Activated CD8-positive, alpha-beta memory T cell treated with anti-CD3 and anti-CD28 coated beads, Interleukin-2, amount 50 U/mL, for 24 hours (primary cell): ENCODE results near the gene PCDHGB6.
"Not testable (repeated sequence)": the region's sequence is repeated elsewhere in the genome, so short reads cannot be mapped to it uniquely, and the experiment has no call there.

ENCODE experiments used
- DNase-seq: peaks from one replicate; pipeline ENCODE4 v3.0.0-alpha.2; 2020; ENCODE audit errors: extremely low read depth

Gene PCDHGB6

GRCh38 chr5:141419074-141419880 lies 11.5 kb downstream of the PCDHGB6 start:
- no peak for DNase-seq

GRCh38 chr5:141420855-141421488 lies 13.2 kb downstream of the PCDHGB6 start, which contains the start of gene PCDHGA11:
PCDHGA11 (plus strand) TSS chr5:141421051; CDS start chr5:141421228, 177 bp downstream.
- no peak for DNase-seq

- DNase-seq = no peak
Measured at GRCh38 chr5:141421489-141421855, 13.7 kb downstream of the PCDHGB6 start.

GRCh38 chr5:141422742-141423291 lies 15.0 kb downstream of the PCDHGB6 start:
- no peak for DNase-seq

GRCh38 chr5:141427783-141428426 lies 20.1 kb downstream of the PCDHGB6 start:
- no peak for DNase-seq

- DNase-seq = no peak
Measured at GRCh38 chr5:141430332-141431113, 22.7 kb downstream of the PCDHGB6 start, which contains the start of gene PCDHGA12. PCDHGA12 (plus strand) TSS chr5:141430507; CDS start chr5:141430760, 253 bp downstream.

GRCh38 chr5:141431286-141431685 lies 23.5 kb downstream of the PCDHGB6 start:
- no peak for DNase-seq

- not testable (repeated sequence) for DNase-seq
Measured at GRCh38 chr5:141432308-141432707, 24.5 kb downstream of the PCDHGB6 start.

- DNase-seq = not testable (repeated sequence)
Measured at GRCh38 chr5:141432726-141433125, 24.9 kb downstream of the PCDHGB6 start.

- no peak for DNase-seq
Measured at GRCh38 chr5:141434006-141434405, 26.2 kb downstream of the PCDHGB6 start.

- no peak for DNase-seq
Measured at GRCh38 chr5:141437221-141437620, 29.4 kb downstream of the PCDHGB6 start.

- no peak for DNase-seq
Measured at GRCh38 chr5:141439411-141440141, 31.8 kb downstream of the PCDHGB6 start.

- DNase-seq = no peak
Measured at GRCh38 chr5:141440341-141440740, 32.5 kb downstream of the PCDHGB6 start.

GRCh38 chr5:141441571-141442170 lies 33.9 kb downstream of the PCDHGB6 start:
- no peak for DNase-seq
